HS-27A (cell line): ENCODE results near the gene DGKH.

Experiments
- DNase-seq: peaks from one replicate; pipeline ENCODE4 v3.0.0-alpha.2; 2012; ENCODE audit warnings: low read depth, missing footprints

Gene DGKH, protein sequence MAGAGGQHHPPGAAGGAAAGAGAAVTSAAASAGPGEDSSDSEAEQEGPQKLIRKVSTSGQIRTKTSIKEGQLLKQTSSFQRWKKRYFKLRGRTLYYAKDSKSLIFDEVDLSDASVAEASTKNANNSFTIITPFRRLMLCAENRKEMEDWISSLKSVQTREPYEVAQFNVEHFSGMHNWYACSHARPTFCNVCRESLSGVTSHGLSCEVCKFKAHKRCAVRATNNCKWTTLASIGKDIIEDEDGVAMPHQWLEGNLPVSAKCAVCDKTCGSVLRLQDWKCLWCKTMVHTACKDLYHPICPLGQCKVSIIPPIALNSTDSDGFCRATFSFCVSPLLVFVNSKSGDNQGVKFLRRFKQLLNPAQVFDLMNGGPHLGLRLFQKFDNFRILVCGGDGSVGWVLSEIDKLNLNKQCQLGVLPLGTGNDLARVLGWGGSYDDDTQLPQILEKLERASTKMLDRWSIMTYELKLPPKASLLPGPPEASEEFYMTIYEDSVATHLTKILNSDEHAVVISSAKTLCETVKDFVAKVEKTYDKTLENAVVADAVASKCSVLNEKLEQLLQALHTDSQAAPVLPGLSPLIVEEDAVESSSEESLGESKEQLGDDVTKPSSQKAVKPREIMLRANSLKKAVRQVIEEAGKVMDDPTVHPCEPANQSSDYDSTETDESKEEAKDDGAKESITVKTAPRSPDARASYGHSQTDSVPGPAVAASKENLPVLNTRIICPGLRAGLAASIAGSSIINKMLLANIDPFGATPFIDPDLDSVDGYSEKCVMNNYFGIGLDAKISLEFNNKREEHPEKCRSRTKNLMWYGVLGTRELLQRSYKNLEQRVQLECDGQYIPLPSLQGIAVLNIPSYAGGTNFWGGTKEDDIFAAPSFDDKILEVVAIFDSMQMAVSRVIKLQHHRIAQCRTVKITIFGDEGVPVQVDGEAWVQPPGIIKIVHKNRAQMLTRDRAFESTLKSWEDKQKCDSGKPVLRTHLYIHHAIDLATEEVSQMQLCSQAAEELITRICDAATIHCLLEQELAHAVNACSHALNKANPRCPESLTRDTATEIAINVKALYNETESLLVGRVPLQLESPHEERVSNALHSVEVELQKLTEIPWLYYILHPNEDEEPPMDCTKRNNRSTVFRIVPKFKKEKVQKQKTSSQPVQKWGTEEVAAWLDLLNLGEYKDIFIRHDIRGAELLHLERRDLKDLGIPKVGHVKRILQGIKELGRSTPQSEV

DNA sequence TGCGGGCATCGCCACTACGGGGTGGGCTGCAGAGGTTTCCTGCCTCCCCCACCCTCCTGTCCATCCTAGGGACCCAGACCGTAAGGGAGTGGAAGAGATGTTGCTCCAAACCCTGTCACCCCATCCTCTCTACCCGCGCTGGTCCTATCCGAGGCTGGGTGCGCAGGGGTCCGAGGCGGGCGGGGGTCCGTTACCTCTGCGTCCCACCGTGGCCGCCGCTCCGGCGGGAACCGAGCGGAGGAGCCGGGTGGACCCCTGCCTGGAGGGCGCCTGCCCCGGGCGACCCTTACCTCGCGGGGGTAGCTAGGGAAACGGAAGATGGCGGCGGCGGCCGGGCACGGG, at the start of gene DGKH:
TSS of gene DGKH (plus strand) at position 307 of the 342 bp plus-strand sequence. CDS start 126 bp downstream, outside the sequence.
- no peak for DNase-seq

DNA sequence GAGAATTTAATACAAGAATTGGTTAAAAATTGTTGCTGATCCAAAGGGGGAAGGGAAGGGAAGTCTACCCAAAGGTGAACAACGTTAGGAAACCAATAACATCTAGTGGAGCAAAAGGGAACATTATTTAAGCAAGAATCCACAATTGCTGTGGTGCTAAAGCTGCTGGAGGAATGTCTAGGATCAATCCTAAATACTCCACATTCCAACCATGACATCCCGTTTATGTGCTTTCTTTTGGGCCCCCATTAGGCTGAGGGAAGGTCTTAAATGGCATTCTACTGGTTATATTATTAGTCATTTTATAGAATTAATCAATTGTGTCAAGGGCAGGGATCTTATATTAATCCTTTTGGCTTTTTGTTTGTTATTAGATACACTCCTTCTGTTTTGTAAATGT, 47.6 kb upstream of the DGKH start:
- no peak for DNase-seq

DNA sequence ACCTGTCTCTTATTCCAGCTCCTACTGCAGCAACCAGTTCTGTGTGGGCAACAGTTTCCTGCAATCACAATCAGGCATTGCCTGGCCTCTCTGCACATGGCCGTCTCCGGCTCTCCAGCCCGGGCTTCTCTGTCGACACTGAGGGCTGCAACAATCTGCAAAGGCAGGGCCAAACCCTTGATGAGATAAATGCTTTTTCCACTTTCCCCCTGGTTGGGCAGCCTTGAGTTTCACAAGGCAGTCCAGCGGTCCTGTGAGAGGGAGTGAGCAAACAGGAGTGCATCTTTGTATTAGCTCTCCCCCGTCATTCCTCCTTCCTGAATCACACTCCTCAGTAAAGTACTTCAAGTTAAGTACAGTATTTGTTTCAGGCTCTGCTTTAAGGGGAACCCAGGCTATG, 46.9 kb upstream of the DGKH start:
- no peak for DNase-seq

DNA sequence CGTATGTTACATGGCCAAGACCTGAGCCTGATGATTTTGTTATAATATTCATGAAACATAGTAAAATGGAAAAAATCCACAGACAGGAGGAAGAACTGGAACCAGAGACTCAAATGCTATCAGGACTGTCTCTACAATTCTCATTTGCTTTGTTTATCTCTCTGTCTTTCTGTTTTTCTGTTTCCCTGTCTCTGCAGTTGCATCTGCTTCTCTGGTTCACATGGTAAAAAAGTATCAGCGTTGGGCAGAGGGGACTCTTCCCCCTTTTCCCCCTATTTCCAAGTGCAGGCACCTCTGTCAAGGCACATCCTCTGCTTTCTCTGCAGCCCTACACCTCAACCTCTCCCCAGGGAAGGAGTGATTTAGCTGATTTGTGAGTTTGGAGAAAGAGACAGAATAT, 46.4 kb upstream of the DGKH start:
- no peak for DNase-seq

DNA sequence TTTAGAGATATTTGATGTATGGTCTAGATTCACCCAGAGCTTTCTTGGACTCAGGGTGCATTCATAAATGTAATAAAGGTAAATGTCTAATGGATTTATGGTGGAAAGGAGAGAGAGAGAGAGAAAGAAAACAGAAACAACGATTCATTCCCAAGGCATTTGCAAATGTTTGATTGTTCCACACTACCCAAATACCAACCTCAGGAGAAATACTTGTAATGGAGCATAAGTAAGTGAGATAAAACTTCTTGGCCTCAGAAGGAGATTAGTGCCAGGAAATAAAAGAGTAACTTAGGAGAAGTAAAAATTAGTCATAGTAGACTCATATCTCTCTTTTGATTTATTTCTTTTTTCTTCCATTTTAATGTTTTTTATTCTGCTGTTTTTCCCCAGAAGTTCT, 40.6 kb upstream of the DGKH start:
- no peak for DNase-seq

DNA sequence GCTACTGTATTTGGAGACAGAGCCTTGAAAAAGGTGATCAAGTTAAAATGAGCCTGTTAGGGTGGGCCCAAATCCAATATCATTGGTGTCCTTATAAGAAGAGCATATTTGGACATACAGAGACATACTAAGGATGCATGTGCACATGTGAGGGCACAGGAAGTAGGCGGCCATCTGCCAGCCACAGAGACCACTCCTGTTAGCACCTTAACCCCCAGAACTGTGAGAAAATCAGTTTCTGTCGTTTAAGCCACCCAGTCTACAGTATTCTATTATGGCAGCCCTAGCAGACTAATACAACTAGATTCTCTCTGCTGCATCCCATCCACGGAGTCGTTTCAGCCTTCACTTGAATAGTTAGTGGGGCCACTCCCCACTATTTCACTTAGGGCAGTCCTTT, 39.4 kb upstream of the DGKH start:
- DNase-seq: no peak

DNA sequence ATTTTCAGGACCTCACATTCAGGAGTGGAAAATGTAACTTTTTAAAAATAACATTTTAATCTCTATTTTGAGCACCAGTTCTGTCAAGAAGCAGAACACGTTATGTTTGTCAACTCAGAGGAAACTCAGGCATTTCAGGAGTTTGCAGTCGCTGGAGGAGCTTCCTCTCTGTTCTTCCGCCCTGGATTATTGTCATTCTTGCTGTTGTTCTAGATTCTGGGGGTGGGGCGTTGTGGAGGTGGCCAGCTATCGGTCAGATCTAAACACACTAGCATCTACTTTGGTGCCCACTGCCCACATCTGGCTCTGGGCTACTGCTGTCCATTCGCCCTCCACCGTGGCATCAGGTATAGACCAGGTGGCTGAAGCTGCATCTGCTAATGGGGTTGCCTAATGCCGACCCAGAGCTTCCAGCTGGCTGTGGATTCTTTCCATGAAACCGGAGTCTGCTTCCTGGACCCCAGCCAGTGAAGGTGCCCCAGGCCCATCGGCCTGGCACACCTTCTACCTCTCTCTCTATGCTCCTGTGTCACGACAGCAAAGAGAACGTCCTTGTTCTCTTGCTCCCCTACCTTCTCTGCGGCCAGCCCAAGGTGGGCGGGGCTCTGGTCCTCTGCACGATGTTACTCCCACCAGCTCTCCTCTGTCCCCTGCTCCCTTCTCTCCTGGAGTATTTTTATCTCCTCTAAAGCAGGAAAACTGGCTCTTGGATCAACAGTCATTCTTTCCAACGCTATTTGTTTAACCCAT, 36.7 kb upstream of the DGKH start:
- no peak for DNase-seq

DNA sequence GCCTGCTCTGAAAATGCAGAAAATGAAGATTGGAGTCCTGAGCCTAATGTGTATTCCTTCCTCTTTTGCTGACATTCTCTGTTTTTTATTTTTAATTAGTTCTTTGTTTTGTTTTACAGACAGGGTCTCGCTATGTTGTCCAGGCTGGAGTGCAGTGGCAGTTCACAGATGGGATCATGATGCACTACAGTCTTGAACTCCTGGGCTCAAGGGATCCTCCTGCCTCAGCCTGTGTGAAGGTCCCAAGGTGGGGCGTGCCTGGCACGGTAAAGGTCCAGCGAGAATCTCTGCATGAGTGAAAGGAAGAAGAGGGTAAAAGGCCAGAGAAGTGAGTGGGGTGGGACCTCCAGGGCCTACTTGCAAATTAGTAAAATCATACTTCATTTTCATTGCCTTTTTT, 34.3 kb upstream of the DGKH start:
- no peak for DNase-seq

DNA sequence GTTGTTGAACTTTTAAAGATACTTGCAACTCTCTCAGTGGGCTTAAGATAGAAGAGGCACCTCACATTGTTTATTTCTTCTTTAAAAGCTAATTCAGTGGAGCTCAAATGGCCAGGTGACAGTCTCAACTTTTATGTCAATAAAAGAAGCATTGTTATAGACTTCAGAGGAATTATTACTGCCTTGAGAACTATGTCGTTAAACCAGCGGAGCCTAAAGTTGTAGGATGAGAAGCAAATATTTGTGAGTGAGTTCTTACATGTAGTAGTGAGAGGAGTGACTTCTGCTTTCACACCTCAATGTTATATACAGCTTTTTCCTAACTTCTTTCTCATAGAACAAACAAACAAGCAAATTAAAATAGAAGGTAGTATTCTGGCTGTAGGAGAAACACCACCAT, 31.2 kb upstream of the DGKH start:
- DNase-seq: no peak

DNA sequence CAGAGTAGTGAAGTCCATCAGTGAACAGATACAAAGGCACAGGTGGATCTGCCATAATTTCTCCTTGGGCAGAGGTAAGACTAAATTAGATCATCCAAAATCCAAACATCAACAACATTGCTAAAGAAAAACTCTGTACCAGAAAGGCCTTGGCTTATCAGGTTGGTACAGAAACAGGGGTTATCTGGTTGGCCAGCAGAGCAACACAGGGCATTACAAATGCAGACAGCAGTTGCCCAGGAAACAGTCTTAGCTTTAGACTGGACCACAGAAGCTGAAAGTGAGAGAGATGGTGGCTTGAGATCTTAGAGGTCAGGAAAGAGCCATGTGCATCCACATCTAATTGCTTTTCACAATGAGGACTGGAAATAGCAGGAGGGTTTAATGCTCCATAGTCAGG, 26.6 kb upstream of the DGKH start:
- DNase-seq: no peak

DNA sequence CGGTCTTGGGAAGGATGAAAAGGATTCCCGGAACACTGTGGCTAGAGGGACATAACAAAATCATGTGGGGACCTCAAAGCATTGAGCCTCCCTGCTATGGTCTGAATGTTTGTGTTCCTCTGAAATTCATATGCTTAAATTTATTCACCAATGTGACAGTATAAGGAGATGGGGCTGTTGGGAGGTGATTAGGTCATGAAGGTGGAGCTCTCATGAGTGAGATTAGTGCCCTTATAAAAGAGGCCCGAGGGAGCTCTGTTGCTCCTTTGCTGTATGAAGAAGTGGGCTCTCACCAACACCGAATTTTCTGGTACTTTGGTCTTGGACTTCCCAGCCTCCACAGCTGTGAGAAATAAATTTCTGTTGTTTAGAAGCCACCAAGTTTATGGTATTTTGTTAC, 26.1 kb upstream of the DGKH start:
- DNase-seq: no peak

DNA sequence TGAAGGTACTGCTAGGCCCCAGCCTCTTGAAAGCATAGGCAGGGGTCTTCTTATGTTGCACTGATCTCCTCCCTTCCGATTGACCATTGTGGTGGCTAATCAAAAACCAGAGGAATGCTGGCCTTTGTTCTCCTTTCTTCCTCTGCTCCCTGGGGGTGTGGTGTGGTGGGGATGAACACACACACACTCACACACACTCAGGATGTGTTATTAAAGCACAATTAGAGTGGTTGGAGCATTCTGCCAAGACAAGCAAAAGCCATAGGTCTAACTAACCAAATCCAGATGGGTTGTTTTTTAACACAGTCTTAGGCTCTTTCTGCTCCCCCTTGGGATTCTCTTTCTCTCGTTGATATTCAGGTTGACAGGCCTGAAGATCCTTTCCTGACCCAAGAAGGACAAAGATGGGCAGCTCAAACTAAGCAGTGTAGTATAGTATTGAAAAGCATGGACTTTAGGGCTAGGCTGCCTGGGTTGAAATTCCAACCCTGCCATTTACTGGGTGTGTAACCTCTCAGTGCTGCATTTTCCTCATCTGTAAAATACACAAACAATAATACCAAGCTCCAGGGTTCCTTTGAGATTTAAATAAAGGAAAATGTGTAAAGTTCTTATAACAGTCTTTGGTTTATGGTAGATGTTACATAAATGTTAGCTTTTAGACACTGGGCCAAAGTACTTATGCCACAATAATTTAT, 25.5 kb upstream of the DGKH start:
- no peak for DNase-seq

DNA sequence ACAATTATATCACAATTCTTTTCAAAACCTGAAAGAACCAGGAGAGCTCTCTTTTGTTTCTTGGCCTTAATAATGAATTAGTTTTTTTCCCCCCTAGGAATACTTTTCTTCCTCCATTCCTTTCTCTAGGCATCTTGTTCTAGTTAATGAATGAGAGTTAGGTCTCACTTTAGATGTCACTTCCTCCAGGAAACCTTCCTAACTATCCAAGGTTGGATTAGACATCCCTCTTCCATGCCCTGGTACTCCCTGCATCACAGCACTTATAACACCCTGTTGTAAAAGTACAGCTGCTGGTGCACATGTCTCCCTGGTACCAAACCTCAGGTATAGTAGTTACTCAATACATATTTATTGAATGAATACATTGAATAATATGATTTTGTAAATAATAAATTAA, 21.2 kb upstream of the DGKH start:
- no peak for DNase-seq

DNA sequence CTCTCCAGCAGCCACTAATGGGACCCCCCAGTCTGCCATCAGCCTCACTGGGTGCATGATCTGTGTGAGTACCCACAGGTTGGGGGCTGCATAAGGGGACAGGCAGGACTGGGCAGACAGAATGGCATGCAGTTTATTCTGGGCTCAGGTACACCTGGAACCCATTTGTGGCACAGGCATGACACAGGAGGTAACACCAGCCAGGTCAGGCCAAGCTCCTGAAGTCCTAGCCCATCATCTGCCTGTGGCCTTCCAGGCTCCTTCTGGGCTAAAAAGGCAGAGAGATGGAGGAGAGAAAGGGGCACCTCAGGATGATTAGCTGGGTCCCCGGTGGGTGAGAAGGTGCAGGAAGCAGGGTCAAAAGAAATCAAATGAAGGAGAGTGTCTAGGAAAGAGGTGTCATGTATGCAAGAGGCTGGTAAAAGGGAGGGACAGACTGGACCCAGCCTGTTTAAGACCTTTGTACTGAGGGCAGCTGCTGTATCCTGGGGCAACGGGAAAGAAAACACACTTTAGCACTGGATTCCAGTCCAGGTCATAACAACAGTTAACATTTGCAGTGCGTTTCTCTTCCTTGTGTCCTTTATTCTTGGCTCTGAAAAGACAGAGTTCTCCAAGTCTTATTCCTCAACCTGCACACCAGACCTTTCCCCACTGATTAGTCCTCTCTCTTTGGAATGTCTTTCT, 20.2 kb upstream of the DGKH start:
- DNase-seq: no peak

DNA sequence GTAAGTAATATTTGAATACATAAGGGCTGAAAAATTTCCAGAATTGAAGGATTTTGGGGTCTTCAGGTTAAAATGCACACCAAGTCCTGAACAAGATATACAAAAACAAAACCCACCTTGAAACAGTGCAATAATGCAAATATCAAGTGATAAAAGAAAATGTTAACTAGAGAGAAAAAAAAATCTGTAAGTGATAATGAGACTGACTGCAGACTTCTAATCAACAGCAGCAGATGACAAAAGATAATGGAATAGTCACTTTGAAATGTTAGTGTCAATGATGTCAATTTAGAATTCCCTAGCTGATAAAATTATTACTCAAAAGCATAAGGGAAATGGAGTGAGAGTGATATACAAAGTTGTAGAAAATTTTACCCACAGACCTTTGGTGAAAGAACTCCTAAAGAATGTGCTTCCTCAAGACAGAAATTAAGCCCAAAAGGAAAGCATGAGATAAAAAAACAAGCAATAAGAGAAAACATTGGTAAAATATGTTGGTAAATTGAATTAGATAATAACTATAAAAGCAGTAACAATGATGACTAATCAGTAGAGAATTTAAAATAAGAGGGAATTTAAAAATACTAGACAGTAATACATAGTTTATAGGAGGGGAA, 12.4 kb upstream of the DGKH start:
- no peak for DNase-seq

DNA sequence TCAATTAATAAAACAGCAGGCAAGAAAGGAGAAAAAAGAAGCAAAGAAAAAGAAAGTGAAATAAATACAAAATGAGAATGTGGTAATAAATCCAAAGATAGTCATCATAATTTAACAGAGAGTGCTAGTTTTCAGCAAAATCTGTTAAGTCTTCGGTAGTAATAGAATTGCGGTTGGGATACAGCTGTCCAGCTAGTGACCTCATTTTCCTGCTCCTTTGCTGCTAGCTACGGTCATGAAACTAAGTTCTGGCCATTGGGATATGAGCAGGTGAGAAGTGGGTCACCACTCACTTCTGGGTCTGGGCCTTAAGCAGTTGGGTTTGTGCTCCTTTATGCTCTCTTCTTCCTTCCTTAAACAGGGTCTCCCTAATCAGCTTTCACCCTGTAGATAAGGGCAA, 11.7 kb upstream of the DGKH start:
- DNase-seq: no peak

DNA sequence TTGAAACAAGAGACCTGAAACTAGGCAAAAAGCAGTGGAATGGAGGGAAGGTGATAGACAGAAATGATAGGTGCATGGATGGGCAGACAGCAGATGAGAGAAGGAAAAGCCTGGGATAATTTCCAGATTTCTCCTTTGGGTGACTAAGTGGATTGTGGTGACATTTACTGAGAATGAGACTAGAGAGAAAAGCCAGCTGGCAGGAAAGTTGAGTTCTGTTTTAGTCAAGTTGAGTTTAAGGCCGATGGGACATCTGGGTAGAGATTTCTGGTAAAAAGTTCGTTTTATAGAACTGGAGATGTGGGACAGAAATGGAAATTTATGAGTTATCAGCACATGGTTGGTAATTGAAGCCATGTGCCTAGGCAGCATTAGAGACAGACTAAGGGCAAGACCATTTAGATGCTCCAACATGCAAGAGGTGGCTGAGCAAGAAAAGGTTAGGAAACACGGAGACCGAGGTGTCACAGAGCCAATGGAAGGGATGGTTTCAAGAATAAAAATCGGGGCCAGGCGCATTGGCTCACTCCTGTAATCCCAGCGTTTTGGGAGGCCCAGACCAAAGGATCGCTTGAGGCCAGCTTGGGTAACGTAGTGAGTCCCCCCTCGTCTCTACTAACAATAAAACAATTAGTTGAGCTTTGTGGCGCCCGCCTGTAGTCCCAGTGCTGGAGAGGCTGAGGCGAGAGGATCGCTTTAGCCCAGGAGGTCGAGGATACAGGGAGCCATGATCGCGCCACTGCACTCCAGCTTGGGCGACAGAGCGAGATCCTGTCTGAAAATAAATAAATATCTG, 9.6 kb upstream of the DGKH start:
- no peak for DNase-seq

DNA sequence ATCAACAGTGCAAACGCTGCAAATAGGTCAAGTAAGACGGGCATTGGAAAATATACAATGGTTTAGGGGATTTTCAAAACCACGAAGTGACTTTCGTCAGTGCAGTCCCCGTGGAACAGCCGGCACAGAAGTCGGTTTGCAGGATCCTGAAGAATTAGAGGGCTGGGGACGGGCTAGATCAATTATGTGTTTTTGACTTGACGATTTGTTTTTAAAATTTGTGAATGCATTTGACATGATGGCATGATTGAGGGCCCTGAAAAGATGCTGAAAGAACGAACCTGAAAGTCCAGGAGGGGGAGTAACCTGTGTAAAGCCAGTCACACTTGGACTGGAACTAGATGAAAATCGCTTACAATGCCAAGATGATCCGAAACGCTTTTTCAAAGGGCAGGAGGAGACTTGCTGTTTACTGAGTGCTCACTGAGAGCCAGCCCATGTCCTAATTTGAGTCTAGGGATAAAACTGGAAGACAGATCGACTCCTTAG, 8.9 kb upstream of the DGKH start:
- no peak for DNase-seq
